NCI-H2171 (cell line): ENCODE results near the gene GRM4.
A peak's percentile ranks its signal among the peaks of the same experiment; 100 is the strongest.

Experiments used
- DNase-seq: peaks from one replicate; lab custom pipeline; 2025; lab: John Stamatoyannopoulos, UW

Gene GRM4

GRCh38 chr6:34142061-34142998 lies 3.6 kb downstream of the GRM4 start:
- peak; percentile 74 for DNase-seq

- no peak for DNase-seq
These were observed 5.8 kb downstream of the GRM4 start for GRCh38 chr6:34140075-34140474.

DNA sequence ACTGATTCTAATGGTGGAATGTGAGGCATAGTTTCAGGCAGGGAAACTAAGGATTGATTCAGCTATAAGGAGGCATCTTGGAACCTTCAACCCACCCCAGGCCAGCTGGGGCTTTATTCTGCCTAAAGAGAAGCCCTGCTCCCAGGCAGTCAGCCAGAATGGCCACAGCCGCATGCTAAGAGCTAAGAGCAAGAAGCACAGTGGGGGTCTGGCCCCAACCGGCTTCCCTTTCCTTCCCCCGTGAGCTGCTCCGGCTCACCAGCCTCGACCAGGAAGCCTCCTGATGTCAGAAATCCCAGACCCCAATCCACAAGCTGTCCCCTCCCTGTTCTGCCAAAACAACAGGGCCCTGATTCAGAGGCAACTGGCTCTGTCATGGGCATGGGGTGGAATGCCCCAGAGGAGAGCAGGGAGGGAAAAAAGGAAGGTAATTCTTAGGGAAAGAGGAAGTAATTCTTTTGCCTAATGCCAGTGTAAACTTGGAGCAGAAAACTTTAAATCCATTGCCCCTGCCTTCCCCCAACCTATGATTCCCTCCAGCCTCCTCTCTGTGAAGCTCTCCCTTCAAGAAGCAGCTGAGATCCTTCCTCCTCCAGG lies 6.9 kb downstream of the GRM4 start:
- DNase-seq: no peak

GRCh38 chr6:34138191-34138590 lies 7.7 kb downstream of the GRM4 start:
- no peak for DNase-seq

DNA sequence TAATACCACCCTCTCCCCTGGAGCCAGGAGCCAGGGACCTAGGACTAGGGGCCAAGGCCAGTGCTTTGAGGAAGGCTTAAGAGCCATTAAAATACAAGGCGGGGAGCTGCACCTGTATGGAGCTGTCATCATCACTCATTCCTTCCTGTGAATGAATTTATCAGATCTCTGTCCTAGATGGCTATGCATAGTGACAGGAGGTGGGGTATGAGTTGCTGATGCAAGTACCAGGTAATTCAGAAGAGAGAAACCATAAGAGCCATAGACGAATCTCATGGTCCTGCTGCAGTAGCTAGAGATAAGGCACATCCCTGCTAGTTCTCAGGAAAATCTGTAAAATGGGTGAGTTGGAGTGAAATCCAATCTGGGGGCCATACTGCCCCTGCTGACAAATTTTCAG lies 10.3 kb downstream of the GRM4 start:
- no peak for DNase-seq

DNA sequence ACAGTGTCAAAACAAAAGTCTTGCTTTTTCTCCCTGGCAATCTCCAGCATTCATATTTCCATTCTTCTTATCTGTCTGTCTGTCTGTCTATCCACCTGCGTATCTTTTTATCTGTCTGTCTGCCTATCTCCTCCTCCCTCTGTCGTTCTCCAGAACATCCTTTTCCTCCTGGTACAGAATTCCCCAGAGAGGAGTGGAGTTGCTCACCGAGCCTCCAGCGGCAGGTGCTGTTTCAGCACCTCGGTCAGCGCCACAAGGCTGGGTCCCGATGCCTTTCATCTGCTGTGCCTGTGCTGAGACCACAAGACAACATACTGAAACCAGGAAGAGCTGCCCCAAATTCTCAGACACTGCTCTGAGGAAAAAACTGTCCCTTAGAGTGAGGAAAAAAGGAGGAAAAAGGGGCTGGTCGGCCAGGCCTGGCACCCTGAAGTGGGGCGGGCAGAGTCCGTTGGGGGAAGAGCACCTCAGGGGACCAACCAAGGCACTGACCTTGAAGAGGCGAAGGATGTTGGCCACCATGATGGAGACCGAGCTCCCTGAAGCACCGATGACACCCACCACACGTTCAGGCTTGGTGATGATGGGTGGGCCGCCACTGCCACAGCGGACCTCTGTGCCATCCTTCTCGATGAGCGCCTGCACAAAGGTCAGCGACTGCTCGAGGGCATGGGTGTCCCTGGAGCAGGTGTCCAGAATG lies 13.3 kb downstream of the GRM4 start:
- peak; percentile 81 for DNase-seq

- DNase-seq: no peak
These were observed 14.3 kb downstream of the GRM4 start for GRCh38 chr6:34131326-34132290.

DNA sequence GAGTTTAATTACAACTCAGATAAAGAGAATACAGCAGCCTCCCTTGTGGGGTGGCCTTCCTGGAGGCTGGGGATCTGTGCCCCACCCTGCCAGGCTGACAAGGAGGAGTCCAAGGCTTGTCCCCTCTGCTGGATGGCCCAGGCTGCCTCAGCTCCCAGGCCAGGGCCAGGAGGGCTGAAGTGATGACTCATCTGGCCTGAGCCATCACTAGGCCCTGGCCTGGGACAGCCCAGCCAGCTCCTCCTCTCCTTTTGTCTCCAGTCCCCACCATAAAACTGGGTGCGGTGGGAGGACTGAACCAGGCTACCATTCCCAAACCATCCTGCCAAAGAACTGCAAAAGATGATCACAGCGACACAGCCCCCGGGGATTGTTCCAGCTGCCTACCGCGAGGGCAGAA lies 15.0 kb downstream of the GRM4 start:
- DNase-seq: no peak

- no peak for DNase-seq
These were observed 16.1 kb downstream of the GRM4 start for GRCh38 chr6:34129753-34130152.

DNA sequence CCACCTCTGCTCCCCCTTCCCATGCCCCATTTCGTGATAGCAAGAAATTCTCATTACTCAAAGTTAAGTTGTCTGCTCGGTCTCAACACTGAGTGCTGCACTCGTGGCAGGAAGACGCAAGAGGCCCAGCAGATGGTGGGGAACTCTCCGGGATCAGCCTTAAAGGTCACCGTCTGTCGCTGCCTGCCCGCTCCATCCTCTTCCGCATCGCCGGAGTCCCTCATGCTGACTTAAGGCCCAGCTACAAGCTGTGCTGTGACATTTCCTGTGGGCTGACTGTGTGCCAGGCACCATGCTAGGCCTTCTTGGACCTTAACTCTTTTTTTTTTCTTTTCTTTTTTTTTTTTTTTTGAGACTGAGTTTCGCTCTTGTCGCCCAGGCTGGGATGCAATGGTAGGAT lies 17.8 kb downstream of the GRM4 start:
- peak; percentile 76 for DNase-seq

- DNase-seq: no peak
These were observed 19.5 kb downstream of the GRM4 start for GRCh38 chr6:34126419-34126818.

- no peak for DNase-seq
These were observed 19.9 kb downstream of the GRM4 start for GRCh38 chr6:34125939-34126338.

GRCh38 chr6:34120953-34121675 lies 24.8 kb downstream of the GRM4 start:
- no peak for DNase-seq

DNA sequence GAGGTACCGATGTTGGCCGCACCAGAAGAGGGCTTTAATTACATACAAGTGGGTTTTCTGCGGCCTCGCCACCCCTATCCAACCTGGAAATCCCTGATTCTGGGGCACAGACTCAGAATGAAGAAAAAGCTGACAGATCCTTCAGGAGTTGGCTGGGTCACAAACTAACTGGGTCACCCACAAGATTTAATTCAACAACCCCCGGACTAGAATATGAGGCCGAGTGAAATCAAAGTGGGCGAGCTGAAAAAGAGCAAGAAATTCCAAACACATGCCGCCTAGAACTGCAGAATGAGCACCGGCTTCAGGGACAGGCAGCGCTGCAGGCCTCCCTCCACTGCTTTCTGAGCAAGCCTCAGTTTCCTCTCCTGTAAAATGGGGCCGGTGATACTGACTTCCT lies 30.0 kb downstream of the GRM4 start:
- DNase-seq: no peak

DNA sequence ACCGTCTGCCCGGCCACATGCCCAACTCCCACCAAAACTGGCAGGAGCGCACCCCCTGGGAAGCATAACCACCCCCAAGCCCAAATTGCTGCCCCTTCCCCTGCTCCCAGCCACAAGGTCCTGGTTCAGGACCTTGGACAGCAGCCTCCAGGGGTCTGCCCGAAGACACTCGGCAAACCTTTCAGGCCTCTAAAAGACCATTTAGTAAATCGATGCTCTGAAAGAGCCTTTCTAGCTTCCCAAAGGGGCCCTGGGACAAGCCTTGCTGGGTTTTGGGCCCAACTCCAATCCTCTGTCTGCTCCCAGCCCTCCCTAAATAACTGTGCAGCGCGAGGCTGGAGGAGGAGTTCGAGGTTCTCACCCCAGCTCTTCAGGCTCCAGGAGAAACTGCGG lies 30.5 kb downstream of the GRM4 start:
- DNase-seq: no peak

- no peak for DNase-seq
These were observed 31.0 kb downstream of the GRM4 start for GRCh38 chr6:34114695-34115402.

GRCh38 chr6:34113532-34113931 lies 32.4 kb downstream of the GRM4 start:
- no peak for DNase-seq

- no peak for DNase-seq
These were observed 33.8 kb downstream of the GRM4 start for GRCh38 chr6:34112126-34112525.

DNA sequence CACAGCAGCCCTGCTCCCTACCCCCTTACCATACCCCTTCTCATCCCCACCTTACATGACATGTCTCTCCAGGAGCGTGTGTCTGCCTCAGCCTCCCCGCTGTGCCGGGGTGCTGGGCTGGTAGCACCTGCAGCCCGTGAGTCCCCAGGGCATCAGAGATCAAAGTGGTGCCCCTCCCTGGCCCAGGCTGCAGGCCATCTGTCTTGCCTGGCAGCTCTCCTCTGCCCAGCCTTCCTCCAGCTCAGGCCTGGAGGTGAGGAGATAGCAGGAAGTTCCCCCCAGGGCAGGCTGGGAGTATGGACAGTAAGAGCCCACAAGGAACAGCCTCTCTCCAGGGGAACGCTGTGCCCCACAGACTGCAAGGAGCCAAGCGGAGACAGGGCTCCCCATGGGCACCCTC lies 35.3 kb downstream of the GRM4 start:
- peak; percentile 68 for DNase-seq

DNA sequence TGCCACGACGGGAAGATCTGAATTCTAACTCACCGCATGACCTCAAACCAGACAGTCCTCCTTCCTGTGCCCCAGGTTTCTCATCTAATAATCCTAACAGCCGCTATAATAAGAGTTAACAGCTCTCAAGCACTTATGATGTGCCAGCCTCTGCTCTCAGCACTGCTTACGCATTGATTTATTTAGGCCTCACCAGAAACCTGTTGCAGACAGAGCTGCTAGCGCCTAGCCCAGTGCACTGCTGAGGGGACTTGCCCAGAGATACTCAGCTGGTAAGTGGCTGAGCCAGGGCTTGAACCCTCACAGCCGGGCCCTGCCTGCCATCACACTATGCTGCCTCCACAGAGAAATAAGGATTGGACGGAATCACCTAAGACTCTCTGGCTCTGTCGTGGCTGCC lies 37.7 kb downstream of the GRM4 start:
- DNase-seq: no peak
